Hematopoietic multipotent progenitor cell treated with erythropoietin and hydrocortisone succinate and interleukin-3 and kit ligand, for 6 days (in vitro differentiated cells): ENCODE data around the gene PUSL1.
A peak's percentile ranks its signal among the peaks of the same experiment; 100 is the strongest.

Experiments
- DNase-seq: peaks from one replicate; pipeline ENCODE4 v3.0.0-alpha.2; 2015

Gene PUSL1

GRCh38 chr1:1280782-1281481 is 27.5 kb upstream of the PUSL1 start:
- DNase-seq: no peak

GRCh38 chr1:1281533-1282321 is 26.7 kb upstream of the PUSL1 start:
- no peak for DNase-seq

GRCh38 chr1:1282998-1283397 is 25.4 kb upstream of the PUSL1 start:
- DNase-seq: no peak

- DNase-seq: peak; percentile 46
Measured at GRCh38 chr1:1283821-1284220, 24.6 kb upstream of the PUSL1 start.

- DNase-seq: no peak
Measured at GRCh38 chr1:1284221-1285101, 23.9 kb upstream of the PUSL1 start.

- no peak for DNase-seq
Measured at GRCh38 chr1:1285102-1285571, 23.3 kb upstream of the PUSL1 start.

- no peak for DNase-seq
Measured at GRCh38 chr1:1285611-1286311, 22.6 kb upstream of the PUSL1 start.

GRCh38 chr1:1286313-1287261 is 21.8 kb upstream of the PUSL1 start:
- no peak for DNase-seq

- no peak for DNase-seq
Measured at GRCh38 chr1:1287288-1288110, 20.9 kb upstream of the PUSL1 start.

- DNase-seq: peak; percentile 72
Measured at GRCh38 chr1:1290238-1290731, 18.1 kb upstream of the PUSL1 start.

GRCh38 chr1:1291023-1291528 is 17.3 kb upstream of the PUSL1 start:
- DNase-seq: no peak

- peak; percentile 86 for DNase-seq
Measured at GRCh38 chr1:1291548-1292441, 16.6 kb upstream of the PUSL1 start.

GRCh38 chr1:1292442-1292779 is 16.0 kb upstream of the PUSL1 start:
- DNase-seq: no peak

- DNase-seq: no peak
Measured at GRCh38 chr1:1292851-1293250, 15.5 kb upstream of the PUSL1 start.

GRCh38 chr1:1293263-1294249 is 14.8 kb upstream of the PUSL1 start:
- no peak for DNase-seq

GRCh38 chr1:1294250-1294890 is 14.0 kb upstream of the PUSL1 start:
- DNase-seq: no peak
